Central memory CD4-positive, alpha-beta T cell (primary cell): ENCODE measurements around the gene SYT2.

Source experiments
- DNase-seq: peaks from one replicate; pipeline ENCODE4 v3.0.0; 2022

SYT2 gene

DNA sequence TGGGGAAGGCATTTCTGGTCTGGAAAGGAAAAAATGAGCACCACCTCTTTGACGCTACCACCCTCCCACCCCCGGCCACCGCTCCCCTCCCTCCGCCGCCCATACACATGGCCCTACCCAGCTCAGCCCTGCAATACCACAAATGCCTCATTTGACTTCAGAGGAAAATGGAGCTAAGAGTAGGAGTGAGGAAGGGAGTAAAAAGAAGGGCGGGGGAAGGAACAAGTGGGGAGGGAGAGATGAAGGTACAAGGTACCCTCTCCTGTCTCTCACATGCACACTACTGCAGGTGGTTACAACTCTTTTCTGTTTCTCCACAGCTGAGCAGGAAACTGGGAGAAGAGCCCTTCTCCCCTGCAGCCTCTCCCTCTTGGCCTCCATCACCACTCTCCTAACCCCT is 7.1 kb downstream of the SYT2 start:
- no peak for DNase-seq

DNA sequence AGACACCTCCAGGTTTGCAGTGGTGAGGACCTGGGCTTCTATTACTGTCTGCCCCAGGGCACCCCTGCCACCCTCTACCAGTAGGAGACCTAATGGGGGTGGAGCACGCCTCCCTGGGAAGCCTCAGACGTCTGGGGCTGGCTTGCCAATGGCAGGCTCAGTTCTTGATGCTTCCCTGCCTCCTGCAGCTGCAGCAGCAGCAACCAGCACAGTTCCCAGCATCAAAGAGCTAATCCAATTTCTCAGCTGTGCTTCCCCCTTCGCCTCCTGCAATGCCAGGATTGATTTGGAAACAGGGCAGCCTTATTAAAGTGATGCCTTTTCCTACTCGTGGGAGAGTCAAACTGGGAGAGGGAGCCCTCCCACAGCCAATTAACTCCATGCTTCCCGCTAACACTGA is 8.2 kb downstream of the SYT2 start:
- DNase-seq, result no peak

DNA sequence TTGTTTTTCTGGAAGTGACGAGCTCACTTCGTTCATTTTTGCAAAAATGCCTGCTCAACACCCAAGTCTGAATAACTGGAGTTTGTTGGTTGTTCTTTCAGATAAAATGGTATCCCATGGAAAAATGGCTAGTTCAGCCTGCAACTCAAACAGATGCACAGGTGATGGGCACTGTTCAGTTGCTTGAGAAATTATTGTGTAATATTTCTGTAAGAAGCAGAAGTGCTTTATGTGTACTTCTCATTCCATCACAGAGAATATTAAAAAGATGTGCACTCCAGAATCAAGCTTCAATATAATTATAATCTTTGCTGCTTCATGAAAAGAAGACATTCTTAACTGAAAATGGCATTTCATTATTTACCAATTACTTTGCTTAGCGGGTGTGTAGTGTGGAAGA is 9.1 kb downstream of the SYT2 start:
- DNase-seq, result no peak

DNA sequence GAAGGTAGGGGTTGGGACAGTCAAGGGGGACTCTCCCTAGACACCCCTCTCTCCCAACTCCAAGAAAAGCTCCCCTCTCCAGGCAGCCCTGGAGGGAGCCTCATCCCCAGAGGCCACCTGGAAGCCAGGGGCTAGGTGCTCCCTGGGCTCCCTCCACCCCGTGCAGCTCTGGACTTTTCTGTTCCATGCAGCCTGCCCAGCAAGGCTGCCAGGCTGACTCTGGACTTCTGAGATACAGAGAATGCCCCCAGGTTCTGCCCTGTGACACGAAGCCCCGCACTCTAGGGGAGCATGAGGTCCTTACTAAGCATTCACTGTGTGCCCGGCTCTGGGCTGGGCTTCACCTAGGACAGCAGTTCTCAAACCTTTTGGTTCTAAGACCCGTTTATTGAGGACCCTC is 10.2 kb downstream of the SYT2 start:
- DNase-seq, result no peak

DNA sequence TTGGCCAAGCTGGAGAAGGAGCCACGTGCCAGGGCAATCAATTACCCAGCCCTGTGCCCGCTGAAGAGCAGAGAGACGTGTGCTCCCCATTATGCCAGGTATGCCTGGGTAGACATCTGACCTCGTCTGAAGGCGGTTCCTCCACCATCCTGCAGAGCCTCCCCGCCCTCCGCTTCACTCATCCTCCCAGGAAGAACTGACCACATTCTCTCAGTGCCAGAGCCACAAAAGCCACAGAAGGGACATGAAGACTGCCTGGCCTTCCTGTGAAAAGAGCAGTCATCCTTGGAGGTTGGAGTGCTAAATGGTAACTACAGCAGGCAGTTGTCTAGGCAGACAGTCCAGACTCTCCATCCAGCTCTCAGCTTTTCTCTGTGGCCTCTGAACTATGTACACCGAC is 12.0 kb downstream of the SYT2 start:
- no peak for DNase-seq

DNA sequence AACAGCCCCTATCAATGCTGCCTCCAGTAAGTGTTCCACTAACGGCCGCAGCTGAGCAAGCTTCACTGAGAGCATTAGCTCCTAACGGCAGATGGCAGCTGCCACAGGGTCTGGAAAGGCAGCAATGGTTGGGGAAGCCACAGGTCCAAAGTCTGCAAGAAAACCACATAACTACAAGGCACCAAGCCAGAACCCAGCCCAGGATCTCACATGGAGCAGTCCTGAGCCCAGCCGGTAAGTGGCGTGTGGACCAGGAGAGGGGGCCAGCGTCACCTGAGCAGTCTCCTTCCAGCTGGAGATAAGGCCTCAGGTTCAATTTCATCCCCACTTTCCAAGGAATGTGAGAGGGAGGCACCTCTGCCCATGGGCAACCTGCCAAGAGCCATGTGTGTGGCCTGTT is 13.2 kb downstream of the SYT2 start:
- DNase-seq, result no peak

DNA sequence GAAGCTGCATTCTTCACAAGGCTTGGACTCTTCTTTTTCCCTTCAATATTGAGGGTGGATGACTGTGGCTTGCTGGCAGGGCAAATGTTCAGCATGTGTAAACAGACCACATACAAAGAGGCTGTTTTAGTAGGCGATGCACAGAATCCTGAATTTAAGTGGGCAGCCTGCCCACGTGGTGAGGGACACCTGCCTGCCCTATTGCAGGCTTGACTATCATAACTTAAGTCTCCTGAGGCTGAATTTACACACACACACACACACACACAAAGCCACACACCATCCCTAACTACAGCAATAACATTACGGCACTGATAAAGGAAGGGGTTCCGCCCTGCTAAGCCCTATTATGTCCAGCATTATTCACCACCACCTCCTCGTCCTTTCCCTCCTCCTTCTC is 15.9 kb downstream of the SYT2 start:
- no peak for DNase-seq

DNA sequence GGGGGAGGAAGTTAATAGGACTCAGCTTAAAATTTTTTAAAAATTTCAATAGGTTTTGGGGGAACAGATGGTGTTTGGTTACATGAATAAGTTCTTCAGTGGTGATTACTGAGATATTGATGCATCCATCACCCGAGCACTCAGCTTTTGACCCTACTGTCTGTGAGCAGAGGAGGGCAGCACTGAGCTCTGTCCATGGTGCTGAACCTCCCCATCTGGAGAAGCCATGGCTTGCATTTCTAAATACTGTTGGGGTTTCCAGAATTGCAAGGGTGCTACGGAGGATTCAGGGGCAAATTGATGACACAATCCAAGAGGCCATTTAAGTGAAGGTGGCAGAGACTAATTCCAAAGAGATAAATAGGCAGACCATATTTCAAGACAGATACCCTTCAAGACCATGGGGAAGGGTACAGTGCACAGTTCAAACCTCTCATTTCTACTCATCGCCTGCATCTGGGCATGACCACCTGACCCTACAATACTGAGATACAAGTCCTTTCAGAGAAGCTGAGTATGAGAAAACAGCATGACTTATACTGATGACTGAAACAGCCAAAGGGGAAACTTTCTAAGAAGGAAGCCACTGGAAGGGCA is 17.2 kb downstream of the SYT2 start:
- peak; percentile 40 for DNase-seq

DNA sequence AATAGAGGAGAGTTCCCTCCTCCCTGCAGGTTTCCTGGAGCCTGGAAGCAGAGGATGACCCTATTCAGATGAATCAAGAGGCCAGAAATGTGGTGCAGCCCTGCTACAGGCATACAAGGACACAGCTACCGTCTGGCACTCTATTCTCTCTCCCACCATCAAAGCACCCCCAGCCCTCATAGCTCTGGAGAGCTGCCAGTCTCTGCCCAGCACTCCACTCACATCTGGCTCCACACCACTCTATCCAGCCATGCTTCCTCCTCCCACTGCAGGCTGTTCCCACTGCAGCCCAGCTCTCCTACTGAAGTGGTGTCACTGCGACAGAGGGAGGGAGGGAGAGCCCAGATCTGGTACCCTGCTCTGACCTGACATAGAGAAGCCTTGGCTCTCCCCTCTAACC is 18.4 kb downstream of the SYT2 start:
- DNase-seq, result no peak

DNA sequence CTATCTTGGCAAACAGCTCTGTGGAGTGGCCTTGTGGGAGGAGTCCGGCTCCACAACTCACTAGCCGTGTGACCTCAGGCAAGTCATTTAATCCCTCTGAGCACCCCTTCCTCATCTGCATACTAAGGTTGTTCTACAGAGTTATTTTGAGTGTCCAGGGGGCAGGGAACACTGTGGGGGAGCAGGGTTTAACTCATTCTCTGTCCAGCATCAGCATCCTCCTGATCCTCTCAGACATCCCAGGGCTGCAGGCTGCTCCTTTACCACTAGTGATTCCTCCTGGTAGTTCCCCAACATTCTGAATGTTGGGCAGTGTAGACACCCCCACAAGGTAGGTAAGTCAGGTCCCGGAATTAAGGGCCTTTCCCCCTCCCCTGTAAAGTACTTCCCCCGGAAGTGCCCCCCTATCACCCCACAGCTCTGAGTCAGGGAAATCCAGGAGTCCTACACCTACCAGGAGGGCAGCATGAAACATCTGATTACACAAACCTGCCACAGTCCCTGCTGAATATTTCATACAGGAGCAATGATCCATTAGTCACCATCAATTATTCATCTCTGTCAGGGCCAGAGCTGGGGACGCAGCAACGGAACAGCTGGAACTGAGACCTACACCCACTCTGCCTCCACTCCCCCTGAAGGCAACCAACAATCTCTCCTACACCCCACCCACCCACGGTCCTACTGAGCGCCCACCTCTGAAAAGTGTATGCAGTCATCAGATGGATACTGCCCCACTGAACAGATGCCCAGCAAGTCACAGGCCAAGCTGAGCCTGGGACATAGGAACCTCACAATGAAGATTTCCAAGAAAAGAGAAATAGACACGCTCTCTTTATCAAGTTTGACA is 20.5 kb downstream of the SYT2 start:
- no peak for DNase-seq

DNA sequence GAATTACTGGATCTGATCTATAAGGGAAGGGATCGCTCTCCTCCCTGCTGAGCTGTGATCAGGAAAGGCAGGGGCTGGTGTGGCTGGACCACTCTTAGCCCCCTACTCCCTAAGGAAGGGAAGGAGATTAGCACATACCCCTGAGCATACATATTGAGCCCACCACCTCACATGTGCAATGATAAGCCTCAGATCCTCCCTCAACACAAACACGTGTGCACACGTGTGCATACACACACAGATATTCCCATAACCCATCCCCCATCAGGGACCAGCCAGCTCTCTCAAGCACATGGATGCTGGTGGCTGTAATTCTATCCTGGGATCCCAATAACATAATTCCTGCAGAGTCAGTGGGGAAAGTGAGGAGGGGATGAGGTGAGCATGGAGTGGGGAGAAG is 21.2 kb downstream of the SYT2 start:
- no peak for DNase-seq

DNA sequence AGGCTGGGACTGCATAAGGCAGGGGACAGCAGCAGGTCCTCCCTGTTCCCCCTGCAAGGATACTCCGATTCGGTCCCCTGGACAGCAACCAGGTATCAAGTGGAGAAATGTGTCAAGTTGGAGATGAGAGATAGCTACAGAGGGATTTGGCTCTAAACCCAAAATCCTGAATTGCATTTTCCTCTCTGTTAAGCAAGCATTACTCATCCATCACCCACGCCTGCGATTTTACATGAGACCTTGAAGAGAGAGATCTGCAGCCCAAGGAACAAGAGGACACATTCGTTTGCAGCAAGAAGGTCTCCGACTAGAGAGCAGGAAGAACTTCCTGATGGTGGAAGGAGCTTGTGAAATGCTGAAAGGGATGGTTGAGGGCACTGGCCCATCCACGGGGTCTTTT is 21.9 kb downstream of the SYT2 start:
- no peak for DNase-seq

DNA sequence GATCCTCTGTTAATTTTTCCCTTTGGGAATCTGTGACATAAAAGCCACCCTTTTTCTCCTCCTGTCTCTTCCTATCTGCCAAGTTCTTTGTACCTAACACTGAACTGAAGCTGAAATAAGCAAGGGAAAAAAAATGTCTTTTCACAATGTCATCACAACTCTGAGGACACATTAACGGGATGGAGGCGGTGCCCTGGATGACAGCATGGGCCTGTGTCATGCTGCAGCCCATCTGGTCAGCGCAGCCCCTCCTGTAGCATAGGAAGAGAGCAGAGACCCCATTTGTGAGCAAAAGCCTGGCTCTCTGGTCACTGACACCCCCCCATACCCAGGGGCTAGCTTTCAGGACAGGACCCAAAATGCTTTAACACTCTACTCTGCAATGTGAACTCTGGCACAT is 22.5 kb downstream of the SYT2 start:
- no peak for DNase-seq

DNA sequence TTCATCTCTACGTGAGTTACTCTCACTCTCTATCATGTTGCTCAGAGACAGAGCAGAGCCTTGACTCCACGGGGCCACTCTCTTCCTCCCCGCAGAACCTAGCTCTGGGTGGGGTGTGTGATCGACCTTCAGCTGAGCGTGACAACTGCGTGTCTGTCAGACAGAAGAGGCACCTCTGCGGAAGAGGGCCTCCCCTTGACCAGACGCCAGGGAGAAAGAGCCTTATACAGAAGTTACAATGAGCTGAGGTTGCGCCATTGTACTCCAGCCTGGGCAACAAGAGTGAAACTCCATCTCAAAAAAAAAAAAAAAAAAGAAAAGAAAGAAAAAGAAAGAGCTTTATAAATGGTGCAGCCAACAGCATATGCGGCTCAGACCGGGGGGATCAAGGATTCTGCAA is 22.9 kb downstream of the SYT2 start:
- no peak for DNase-seq

DNA sequence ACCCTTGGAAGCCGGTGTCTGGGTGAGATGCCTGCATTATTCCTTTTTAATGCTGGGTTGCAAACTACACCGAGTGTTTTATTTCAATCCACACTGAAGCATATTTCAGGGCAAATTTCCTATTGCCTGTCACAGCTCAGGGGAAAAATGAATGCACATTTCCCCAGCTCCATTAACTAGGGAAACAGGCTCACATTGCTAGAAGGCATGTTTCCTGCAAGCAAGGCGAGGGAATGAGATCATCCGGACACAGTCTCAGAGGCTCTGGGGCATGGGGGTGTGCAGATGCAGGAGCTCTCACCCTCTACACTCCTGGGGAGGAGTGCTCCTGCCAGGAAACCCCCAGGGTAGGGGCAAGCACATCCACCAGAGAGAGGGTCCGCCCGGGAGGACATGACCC is 24.6 kb downstream of the SYT2 start:
- no peak for DNase-seq

DNA sequence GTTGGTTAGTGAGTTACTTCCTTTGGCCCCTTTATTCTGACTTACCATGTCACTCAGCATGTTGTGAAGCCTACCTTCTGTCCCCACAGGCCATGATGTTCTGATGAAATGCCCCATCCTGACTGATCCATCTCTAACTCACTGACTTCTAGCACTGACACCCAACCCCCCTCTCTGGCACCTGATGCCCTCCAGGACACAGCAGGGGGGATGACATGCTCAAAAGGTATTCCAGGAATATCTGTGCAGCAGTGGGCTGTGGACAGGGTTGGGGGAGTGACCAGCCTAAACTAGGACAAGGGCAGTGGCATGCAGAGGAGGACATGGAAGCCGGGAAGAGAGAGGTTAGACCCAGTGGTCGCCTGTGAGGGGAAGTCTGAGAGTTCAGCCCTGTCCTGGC is 25.5 kb downstream of the SYT2 start:
- no peak for DNase-seq

DNA sequence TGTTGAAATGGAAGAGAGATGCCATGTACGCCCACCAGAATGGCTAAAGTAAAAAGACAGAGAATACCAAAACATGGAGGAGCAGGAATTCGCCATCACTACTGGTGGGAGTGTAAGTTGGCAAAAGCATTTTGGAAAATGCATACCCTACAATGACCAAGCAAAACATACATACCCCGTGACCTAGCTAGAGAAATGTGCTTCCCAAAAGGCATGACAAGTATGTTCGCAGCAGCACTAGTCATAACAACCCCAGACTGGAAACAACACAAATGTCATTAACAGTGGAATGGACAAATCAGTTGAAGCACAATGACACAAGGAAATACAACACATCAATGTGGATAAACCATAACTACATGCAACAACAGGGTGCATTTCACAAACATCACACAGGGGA is 27.2 kb downstream of the SYT2 start:
- no peak for DNase-seq

DNA sequence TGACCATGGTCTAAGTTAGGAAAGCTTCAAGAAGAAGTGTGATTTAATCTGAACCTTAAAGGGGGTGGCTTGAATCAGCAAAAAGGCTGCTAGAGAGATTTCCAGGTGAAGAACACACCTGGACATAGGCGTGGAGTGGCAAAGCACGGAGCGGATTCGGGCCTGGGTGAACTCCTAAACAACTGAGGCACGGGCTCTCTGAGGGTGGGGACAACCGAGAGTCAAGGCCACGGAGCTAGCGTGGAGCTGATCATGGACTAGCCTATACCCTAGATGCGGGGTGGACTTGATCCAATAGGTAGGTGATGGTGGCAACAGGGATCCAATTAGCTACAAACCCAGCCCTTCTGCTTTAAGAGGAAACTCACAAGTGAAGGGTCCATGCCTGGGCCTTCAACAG is 27.8 kb downstream of the SYT2 start:
- DNase-seq, result no peak

DNA sequence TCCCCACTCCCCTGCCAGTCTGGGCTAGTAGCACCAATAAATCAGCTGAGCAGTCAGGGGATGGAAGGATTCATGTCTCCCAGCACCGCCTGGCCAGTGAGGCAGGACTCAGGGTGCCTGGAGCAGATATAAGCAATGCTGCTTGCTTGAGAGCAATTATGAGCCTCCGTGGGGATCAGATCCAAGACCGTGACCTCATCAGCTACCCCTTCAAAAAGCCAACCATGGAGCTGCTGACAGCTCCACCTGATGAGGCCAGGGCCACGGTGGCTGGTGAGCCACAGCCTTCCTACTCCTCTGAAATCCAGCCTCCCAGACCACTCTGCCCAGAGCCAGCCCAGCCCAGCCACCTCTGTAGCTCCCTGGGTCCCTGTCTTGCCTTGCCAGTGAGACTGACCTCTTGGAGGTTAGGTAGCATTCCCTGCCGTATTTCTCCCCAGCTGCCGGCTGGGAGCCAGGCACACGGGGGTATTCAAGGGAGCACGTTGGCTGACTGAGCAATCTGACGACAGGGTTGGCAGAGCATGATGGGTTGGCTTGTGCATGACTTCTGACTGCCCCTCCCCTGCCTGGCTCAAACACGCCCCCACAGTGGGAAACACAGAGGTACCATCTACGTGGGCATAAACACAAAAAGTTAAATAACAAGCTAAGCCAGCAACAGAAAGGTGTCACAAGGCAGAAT is 28.4 kb downstream of the SYT2 start:
- DNase-seq, result no peak

DNA sequence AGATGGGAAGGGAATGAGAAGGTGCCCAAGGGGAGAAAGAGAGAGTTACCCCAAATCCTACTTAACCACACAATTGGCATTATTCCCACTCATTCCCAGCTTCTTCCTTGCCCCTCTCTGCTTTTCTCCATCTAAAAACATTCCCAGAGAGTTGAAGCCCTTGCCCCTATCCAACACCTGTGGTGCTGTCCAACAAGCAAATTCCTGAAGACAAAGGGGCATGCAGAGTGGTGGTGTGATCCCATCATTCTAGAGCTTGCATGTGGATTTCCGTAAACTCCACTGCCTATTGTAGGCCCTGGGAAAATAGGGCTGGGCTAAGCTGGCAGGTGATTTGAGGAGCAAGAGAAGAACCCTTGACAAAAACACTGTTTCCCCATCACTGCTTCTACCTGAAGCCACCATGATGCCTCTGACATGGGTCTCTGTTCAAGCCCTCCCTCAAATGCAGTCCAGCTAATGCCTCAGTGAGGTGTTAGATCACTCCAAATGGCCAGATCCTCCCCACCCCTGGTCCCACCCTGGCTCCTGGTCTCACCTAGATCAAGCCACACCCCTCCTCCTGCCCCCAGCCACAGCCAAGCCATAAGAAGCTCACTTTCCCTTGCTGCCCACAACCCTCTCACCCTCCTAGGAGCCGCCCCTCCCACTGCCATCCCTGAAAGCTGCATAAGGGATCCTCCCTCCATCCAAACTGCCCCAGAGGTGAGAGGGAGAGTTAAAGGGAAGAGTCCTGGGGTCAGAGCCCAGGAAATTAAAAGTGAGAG is 29.5 kb downstream of the SYT2 start:
- no peak for DNase-seq

DNA sequence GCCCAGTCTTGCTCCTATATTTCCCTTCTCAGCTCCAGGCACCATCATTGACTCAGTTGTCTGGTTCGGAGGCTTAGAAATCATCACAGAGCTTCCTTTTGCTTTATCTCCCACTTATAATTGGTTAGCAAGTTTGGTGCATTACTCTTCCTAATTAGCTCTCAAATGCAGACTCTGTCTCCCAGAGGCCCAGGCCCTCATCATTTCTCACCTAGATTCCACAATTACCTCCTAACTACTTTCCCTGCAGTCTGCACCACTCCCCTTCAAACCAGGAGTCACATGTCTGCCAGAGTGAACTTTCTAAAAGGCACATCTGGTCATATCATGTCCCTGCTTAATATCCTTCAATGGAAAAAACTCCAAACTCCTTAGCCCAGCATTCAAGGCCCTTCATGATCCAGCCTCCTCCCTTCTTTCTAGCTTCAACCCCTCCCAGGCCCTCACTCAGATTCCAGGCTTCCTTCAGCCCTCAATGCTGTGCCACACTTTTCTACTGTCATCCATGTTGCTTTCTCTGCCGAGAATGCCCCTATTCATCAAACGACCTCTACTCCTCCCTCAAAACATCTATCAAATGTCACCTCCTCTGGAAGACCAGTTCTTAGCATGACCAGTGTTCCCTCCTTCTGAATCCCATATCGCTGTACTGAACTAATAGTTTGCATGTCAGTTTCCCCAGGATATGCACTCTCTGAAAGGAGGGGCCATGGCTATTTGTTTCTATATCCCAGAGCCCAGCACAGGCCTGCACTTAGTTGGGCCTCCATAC is 30.7 kb downstream of the SYT2 start:
- no peak for DNase-seq

DNA sequence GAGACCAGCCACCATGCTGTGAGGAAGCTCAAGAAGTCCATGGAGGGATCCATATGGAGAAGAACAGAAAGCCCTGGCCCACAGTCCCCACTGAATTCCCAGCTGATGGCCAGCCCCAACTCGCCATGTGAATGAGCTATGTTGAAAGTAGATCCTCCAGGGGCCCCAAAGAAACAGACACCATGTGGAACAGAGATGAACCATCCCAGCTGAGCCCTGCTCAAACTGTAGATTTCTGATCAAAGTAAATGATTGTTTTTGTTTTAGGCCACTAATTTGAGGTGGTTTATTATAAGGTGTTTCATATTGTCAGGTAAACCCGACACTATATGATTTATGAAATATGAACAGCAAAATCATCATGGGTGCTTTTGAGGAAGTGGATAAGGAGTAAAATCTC is 32.8 kb downstream of the SYT2 start:
- DNase-seq, result no peak

DNA sequence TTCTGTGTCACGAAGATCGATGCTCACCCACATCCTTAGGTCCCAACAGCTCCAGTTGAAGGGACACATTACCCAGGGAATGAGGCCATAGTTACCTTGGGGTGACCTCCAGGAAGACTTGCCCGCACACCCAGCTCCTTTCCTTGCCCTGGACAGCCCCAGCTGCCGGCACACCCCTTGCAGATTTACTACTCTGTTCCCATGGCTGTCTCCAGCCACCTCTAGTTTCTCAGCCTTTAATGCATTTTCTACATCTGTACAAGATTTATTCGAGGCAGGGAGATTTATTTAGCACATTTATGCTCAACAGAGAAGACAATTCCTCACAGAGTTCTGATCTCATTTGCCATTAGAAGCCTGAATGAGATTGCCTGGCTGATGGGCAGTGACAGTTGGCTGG is 36.7 kb downstream of the SYT2 start:
- DNase-seq, result no peak
